MM.1S (cell line): ENCODE measurements around the gene CHERP.
"Not testable (repeated sequence)": the region's sequence is repeated elsewhere in the genome, so short reads cannot be mapped to it uniquely, and the experiment has no call there.

Source experiments
- DNase-seq: peaks from one replicate; pipeline ENCODE4 v3.0.0-alpha.2; 2015
- H2AFZ ChIP-seq: fragments of 300-600 bp; sonication (generic); 2 replicates; pipeline ENCODE4 v1.6.0; 2016; ENCODE audit warnings: antibody characterized with exemption, low read length
- H3F3A ChIP-seq: fragments of 300-600 bp; sonication (generic); 2 replicates; pipeline ENCODE4 v1.6.1; 2016; ENCODE audit warnings: mild to moderate bottlenecking, antibody characterized with exemption, low read length, moderate library complexity, mixed read lengths; ENCODE audit not compliant: insufficient read depth
- H3K27ac ChIP-seq: fragments of 300-600 bp; sonication (generic); 2 replicates; pipeline ENCODE4 v1.5.1; 2016; ENCODE audit warnings: mild to moderate bottlenecking, low read length
- H3K27me3 ChIP-seq: fragments of 300-600 bp; sonication (generic); replicated peaks from 2 replicates; pipeline ENCODE4 v1.6.0; 2016; ENCODE audit warnings: low read length; ENCODE audit not compliant: insufficient read depth
- H3K36me3 ChIP-seq: fragments of 300-600 bp; sonication (generic); replicated peaks from 2 replicates; pipeline ENCODE4 v1.6.1; 2016; ENCODE audit warnings: mild to moderate bottlenecking, low read length, mixed read lengths; ENCODE audit not compliant: insufficient read depth
- H3K4me1 ChIP-seq: fragments of 300-600 bp; sonication (generic); 2 replicates; pipeline ENCODE4 v1.6.1; 2016; ENCODE audit warnings: low read length, mixed read lengths
- H3K4me2 ChIP-seq: fragments of 300-600 bp; sonication (generic); 2 replicates; pipeline ENCODE4 v1.6.0; 2016; ENCODE audit warnings: low read depth, low read length
- H3K4me3 ChIP-seq: fragments of 300-600 bp; sonication (generic); 2 replicates; pipeline ENCODE4 v1.5.1; 2016; ENCODE audit warnings: low read length, mixed read lengths
- H3K79me2 ChIP-seq: fragments of 300-600 bp; sonication (generic); 2 replicates; pipeline ENCODE4 v1.6.1; 2016; ENCODE audit warnings: mixed run types, low read length, mixed read lengths
- H3K9ac ChIP-seq: fragments of 300-600 bp; sonication (generic); 2 replicates; pipeline ENCODE4 v1.6.1; 2016; ENCODE audit warnings: low read length, mixed read lengths
- H3K9me2 ChIP-seq: fragments of 300-600 bp; sonication (generic); replicated peaks from 2 replicates; pipeline ENCODE4 v1.6.1; 2016; ENCODE audit warnings: mild to moderate bottlenecking, low read length, mixed read lengths; ENCODE audit not compliant: insufficient read depth
- H3K9me3 ChIP-seq: fragments of 300-600 bp; sonication (generic); replicated peaks from 2 replicates; pipeline ENCODE4 v1.6.1; 2016; ENCODE audit warnings: mild to moderate bottlenecking, low read length, mixed read lengths; ENCODE audit not compliant: insufficient read depth
- H4K20me1 ChIP-seq: fragments of 300-600 bp; sonication (generic); 2 replicates; pipeline ENCODE4 v1.6.1; 2016; ENCODE audit warnings: mild to moderate bottlenecking, low read length, moderate library complexity, mixed read lengths; ENCODE audit not compliant: insufficient read depth
- CTCF ChIP-seq: fragments of 300-600 bp; sonication (generic); IDR thresholded peaks from 2 replicates; pipeline ENCODE4 v1.5.1; 2016; ENCODE audit warnings: antibody characterized with exemption, low read length, mixed read lengths
- EZH2 ChIP-seq: fragments of 300-600 bp; sonication (generic); optimal IDR thresholded peaks from 2 replicates; pipeline ENCODE3; 2017; ENCODE audit warnings: low read depth, mild to moderate bottlenecking, antibody characterized with exemption, low read length, mixed read lengths
- EZH2phosphoT487 ChIP-seq: fragments of 300-600 bp; sonication (generic); IDR thresholded peaks from 2 replicates; pipeline ENCODE4 v1.6.1; 2018; ENCODE audit warnings: antibody characterized with exemption, low read length

Gene CHERP

GRCh38 chr19:16548956-16549355, 6.7 kb upstream of the CHERP start:
- no peak for DNase-seq
- no peaks in the 10 kb centered on the region for H4K20me1 ChIP-seq
- H3K27me3 ChIP-seq: no peaks in the 10 kb centered on the region
- no peak overlapping the region for H3K9ac ChIP-seq
- H3K27ac ChIP-seq: no peak overlapping the region
- H3K4me1 ChIP-seq: no peaks in the 10 kb centered on the region; the same call in 1 of the 2 replicates
- no peaks in the 10 kb centered on the region for H3F3A ChIP-seq
- H3K4me2 ChIP-seq: no peak overlapping the region
- H3K79me2 ChIP-seq: peaks cover 22% of the 10 kb centered on the region
- H3K9me2 ChIP-seq: no peaks in the 10 kb centered on the region
- TF ChIP-seq EZH2 (no peak), CTCF (no peak), EZH2phosphoT487 (no peak)
- H2AFZ ChIP-seq: no peak overlapping the region
- H3K9me3 ChIP-seq: no peaks in the 10 kb centered on the region
- peaks cover 2% of the 10 kb centered on the region; the same call in 1 of the 2 replicates for H3K36me3 ChIP-seq
- H3K4me3 ChIP-seq: no peak overlapping the region

- no peak overlapping the region for H3K9ac ChIP-seq
- peaks cover 8% of the 10 kb centered on the region for H3K4me1 ChIP-seq
- H3K27me3 ChIP-seq: no peaks in the 10 kb centered on the region
- no peaks in the 10 kb centered on the region; the same call in 1 of the 2 replicates for H3F3A ChIP-seq
- H3K79me2 ChIP-seq: peaks cover 51% of the 10 kb centered on the region
- 0 out of 2 replicates have a peak, but pooled peaks cover 3% of the 10 kb centered on the region for H3K36me3 ChIP-seq
- H4K20me1 ChIP-seq: 0 out of 2 replicates have a peak, but pooled peaks cover under 1% of the 10 kb centered on the region
- H3K9me3 ChIP-seq: no peaks in the 10 kb centered on the region
- TF ChIP-seq EZH2 (no peak), CTCF (no peak), EZH2phosphoT487 (no peak)
- no peak overlapping the region for H3K4me2 ChIP-seq
- DNase-seq: no peak
- no peak overlapping the region for H2AFZ ChIP-seq
- H3K27ac ChIP-seq: no peak overlapping the region
- no peaks in the 10 kb centered on the region for H3K9me2 ChIP-seq
- no peak overlapping the region for H3K4me3 ChIP-seq
Observed at GRCh38 chr19:16544473-16545231, 2.4 kb upstream of the CHERP start.

GRCh38 chr19:16543734-16544133, 1.5 kb upstream of the CHERP start:
- Histone ChIP-seq H3K4me3 (peak overlapping the region; percentile 81), H3K9ac (peak overlapping the region; percentile 88; the same call in 1 of the 2 replicates), H3K79me2 (peaks cover 60% of the 10 kb centered on the region), H3K4me2 (peak overlapping the region; percentile 60; the same call in 1 of the 2 replicates)
- not testable (repeated sequence) for H3K27me3 ChIP-seq, H3F3A ChIP-seq, H3K36me3 ChIP-seq, H3K9me3 ChIP-seq, H3K4me1 ChIP-seq, DNase-seq, H2AFZ ChIP-seq, H3K9me2 ChIP-seq, H3K27ac ChIP-seq, H4K20me1 ChIP-seq

- H3K9me2 ChIP-seq: no peaks in the 10 kb centered on the region
- peak overlapping the region; percentile 47 for H2AFZ ChIP-seq
- peak overlapping the region; percentile 60 for H3K4me2 ChIP-seq
- no peaks in the 10 kb centered on the region; the same call in 1 of the 2 replicates for H3F3A ChIP-seq
- H4K20me1 ChIP-seq: 0 out of 2 replicates have a peak, but pooled peaks cover 3% of the 10 kb centered on the region
- peak overlapping the region; percentile 69 for H3K27ac ChIP-seq
- peak; percentile 15 for DNase-seq
- H3K36me3 ChIP-seq: 0 out of 2 replicates have a peak, but pooled peaks cover 5% of the 10 kb centered on the region
- H3K9me3 ChIP-seq: no peaks in the 10 kb centered on the region
- no peaks in the 10 kb centered on the region for H3K27me3 ChIP-seq
- peak overlapping the region; percentile 88 for H3K9ac ChIP-seq
- H3K4me1 ChIP-seq: peaks cover 10% of the 10 kb centered on the region
- TF ChIP-seq CTCF (no peak), EZH2 (no peak), EZH2phosphoT487 (no peak)
- H3K79me2 ChIP-seq: peaks cover 67% of the 10 kb centered on the region
- peak overlapping the region; percentile 81 for H3K4me3 ChIP-seq
Observed at GRCh38 chr19:16542910-16543472, 754 bp upstream of the CHERP start.
